Measurements from ENCODE around the gene POC5. TPM values are rescaled to one million over a fixed set of nuclear protein-coding genes. Genes with fewer than 3 reads are reported as not detected.

Gene POC5
- total RNA-seq, 1 donor from 2014 or later, result 11.8 TPM

GRCh38 chr5:75630875-75631274, 86.4 kb downstream of the POC5 start:
- no peak for TF ChIP-seq CTCF (IDR thresholded peaks at IDR 0.05)
- Mint-ChIP-seq H3K36me3 (ENCODE audit: unreplicated experiment) (no peaks in the 10 kb centered on the region), H3K27me3 (ENCODE audit: unreplicated experiment) (no peaks in the 10 kb centered on the region), H3K4me1 (ENCODE audit: unreplicated experiment) (no peaks in the 10 kb centered on the region), H3K9me3 (ENCODE audit: unreplicated experiment) (peaks cover 11% of the 10 kb centered on the region), H3K27ac (ENCODE audit: unreplicated experiment) (no peak overlapping the region), H3K4me3 (ENCODE audit: unreplicated experiment) (no peak overlapping the region)
- DNase-seq (ENCODE audit: extremely low spot score, unreplicated experiment), result no peak

- H3K4me3 Mint-ChIP-seq (ENCODE audit: unreplicated experiment), result no peak overlapping the region
These were observed 89.4 kb downstream of the POC5 start for GRCh38 chr5:75627801-75628200.

GRCh38 chr5:75626959-75627358, 90.3 kb downstream of the POC5 start:
- Mint-ChIP-seq H3K4me1 (ENCODE audit: unreplicated experiment) (peaks cover 7% of the 10 kb centered on the region), H3K9me3 (ENCODE audit: unreplicated experiment) (no peaks in the 10 kb centered on the region), H3K36me3 (ENCODE audit: unreplicated experiment) (no peaks in the 10 kb centered on the region), H3K4me3 (ENCODE audit: unreplicated experiment) (no peak overlapping the region), H3K27me3 (ENCODE audit: unreplicated experiment) (no peaks in the 10 kb centered on the region), H3K27ac (ENCODE audit: unreplicated experiment) (no peak overlapping the region)
- TF ChIP-seq CTCF (IDR thresholded peaks at IDR 0.05), result no peak
- no peak for DNase-seq (ENCODE audit: extremely low spot score, unreplicated experiment)

More at GRCh38 chr5:75627801-75628200, 89.4 kb downstream of the POC5 start:
- Mint-ChIP-seq H3K4me1 (ENCODE audit: unreplicated experiment) (peaks cover 7% of the 10 kb centered on the region), H3K36me3 (ENCODE audit: unreplicated experiment) (no peaks in the 10 kb centered on the region), H3K9me3 (ENCODE audit: unreplicated experiment) (no peaks in the 10 kb centered on the region), H3K27me3 (ENCODE audit: unreplicated experiment) (no peaks in the 10 kb centered on the region), H3K27ac (ENCODE audit: unreplicated experiment) (no peak overlapping the region)
- no peak for DNase-seq (ENCODE audit: extremely low spot score, unreplicated experiment)
- no peak for TF ChIP-seq CTCF (IDR thresholded peaks at IDR 0.05)

Other genes with a start within 250 kb of the POC5 start
- gene CERT1, start 205.8 kb downstream of the POC5 start, total RNA-seq, result 33.1 and 36.5 TPM in 2 replicates
- 28.9 and 32.7 TPM in 2 replicates for gene POLK, start 205.5 kb downstream of the POC5 start, total RNA-seq
- gene ANKDD1B, start 106.0 kb downstream of the POC5 start, total RNA-seq, result 0.63 and 0.67 TPM in 2 replicates